Cerebellar nuclear complex (tissue), 1 donor: Measurements from ENCODE around the gene STRA6.
"Not testable (repeated sequence)": the region's sequence is repeated elsewhere in the genome, so short reads cannot be mapped to it uniquely, and the experiment has no call there.

Source experiments
- DNase-seq, 2 experiments: peaks; one replicate each; lab custom pipeline; 2025; lab: John Stamatoyannopoulos, UW

STRA6 gene

GRCh38 chr15:74162195-74162536 lies 40.4 kb downstream of the STRA6 start:
- not testable (repeated sequence) for DNase-seq

GRCh38 chr15:74160390-74160789 lies 42.2 kb downstream of the STRA6 start:
- not testable (repeated sequence) for DNase-seq

DNA sequence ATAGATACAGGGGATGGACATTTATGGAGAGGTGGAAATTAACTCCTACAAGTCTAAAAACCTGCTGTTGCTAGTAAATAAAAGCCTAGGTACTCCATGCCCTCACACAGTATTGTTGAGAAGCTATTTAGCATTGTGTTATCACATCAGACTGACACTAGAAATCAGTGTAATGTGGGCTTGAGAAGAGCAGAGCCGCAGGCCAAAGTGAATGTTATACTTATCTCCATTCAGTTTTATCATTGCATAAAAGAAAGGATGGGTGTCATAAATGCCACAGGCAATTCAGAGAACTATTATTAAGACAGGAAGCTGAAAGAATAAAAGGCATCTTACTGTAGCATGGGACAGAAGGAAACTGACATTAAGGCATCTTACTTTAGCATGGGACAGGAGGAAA lies 42.8 kb downstream of the STRA6 start:
- DNase-seq, result no peak

GRCh38 chr15:74158855-74159650 lies 43.5 kb downstream of the STRA6 start:
- no peak for DNase-seq

DNA sequence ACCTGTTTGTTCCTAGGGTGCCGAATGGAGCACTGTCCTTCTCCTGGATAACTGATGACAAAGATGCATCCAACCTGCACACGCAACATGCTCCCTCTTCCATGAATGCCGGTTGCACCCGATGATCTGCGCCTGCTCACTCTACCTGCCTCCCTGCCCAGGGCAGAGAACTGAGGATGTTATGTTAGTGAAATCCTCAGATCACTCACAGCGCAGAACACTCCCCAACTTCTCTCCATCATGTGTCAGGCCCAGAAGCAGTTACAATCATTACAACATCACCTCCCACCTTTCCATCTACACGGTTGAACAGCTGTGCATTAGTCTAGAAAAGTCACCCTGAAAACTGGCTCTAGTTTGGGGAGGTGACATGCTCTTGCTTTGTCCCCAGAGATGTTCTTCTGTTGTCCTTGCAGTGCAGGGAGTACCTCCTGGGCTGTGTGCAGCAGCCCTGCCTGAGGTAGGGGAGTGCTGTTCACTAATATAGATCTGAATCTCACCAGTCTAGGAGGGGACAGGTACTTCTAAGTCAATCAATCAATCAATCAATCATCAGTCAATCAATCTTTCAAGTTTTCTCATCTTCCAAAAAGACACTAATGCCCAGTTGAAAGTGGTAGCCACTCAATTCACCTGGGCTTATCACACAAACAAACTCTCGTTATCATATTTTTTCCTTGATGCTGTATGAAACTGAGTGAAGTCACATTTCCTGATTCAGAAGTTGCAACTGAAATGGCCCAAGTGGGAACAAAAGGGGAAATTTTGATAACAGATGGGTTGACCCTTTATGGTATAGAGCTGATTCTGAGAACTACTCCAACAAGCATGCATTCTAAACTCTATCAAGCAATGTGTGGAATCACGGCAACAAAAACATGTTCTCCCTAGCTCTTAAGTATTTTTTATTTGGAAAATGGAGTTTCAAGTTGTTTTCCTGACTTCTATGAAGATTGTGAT lies 44.4 kb downstream of the STRA6 start:
- DNase-seq, result no peak

DNA sequence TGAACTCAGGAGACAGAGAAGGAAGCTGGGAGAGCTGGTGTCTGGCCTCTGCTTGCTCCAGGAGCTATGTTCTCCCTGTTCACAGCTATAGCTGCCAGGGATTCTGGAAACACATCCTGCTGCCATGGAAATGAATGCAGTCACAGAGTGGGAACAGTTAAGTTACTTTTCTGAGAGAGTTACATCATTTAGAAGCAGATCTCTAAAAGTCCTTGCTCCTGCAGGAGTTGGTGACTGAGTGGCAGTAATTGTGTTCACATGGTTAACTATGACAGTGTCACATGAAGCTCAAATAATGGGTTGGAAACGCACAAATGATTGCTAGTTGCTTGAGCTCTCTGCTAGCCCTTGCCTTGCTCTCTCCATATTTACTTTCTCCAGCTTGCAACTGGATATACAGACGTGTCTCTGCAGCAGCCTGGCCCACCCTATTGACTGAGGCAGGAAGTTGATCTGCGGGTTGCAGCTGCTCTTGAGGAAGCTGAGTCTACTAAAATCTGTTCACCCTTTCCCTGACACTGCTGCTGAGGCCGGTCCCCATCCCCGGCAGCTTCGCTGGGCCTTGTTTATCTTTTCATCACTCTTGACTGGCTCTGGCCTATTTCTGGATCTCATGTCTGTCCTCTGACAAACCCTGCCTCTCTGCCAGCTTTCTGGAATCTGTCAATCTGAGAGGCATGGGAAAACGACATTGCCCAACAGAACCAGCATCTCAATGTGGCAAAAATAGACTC lies 45.7 kb downstream of the STRA6 start:
- DNase-seq, result no peak

- DNase-seq, result no peak
These were observed 46.7 kb downstream of the STRA6 start for GRCh38 chr15:74155766-74156417.

DNA sequence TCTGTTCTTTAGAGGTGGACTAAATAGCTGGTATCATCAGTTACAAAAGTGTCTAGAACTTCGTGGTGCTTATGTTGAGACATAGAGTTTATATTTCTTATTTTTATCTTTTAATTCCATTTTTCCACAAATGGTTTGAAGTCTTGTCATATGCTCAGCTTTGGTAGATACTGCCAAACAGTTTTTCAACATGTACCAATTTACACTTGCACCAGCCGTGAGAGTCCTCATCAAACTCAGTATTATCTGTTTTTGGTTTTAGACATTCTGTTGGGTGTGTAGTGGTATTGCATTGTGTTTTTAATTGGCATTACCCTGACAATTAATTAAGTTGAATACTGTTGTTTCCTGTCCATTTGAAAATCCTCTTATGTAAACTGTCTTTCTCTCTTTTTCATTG lies 55.5 kb downstream of the STRA6 start:
- DNase-seq, result no peak

DNA sequence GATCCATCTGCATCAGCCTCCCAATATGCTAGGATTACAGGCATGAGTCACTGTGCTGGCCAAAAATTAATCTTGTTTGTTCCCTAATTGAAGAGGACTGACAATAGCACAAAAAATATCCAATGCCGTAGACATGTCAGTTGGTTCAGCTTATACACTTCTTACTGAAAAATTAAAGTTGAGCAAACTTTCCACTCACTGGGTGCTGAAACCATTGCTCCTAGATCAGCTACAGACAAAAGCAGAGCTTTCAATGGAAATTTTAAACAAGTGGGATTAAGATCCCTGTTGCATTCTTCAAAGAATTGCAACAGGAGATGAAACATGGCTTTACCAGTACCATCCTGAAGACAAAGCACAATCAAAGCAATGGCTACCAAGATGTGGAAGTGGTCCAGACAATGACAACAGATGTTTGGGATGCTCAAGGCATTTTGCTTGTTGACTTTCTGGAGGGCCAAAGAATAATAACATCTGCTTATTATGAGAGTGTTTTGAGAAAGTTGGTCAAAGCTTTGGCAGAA lies 56.2 kb downstream of the STRA6 start:
- DNase-seq, result no peak

GRCh38 chr15:74144153-74144775 lies 58.3 kb downstream of the STRA6 start:
- no peak for DNase-seq

GRCh38 chr15:74141591-74141990 lies 61.0 kb downstream of the STRA6 start:
- DNase-seq, result no peak

- no peak for DNase-seq
These were observed 63.9 kb downstream of the STRA6 start for GRCh38 chr15:74138642-74139041.

DNA sequence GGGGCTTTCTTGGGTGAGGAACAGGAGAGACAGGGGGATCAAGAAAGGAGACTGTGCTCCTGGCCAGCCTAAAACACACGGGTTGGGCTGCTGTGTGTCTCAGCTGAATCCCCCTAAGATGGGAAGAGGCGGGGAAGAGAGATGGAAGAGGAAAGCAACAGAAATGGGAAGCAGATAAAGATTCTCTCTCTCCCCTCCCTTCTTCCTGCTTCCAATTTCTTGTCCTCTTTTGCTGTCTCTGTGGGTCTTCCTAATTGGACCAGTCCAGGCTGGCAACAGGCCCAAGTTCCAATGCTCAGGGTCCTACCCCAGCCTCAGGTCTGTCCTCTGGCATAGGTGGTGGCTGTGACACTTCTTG lies 65.1 kb downstream of the STRA6 start:
- DNase-seq, result no peak

DNA sequence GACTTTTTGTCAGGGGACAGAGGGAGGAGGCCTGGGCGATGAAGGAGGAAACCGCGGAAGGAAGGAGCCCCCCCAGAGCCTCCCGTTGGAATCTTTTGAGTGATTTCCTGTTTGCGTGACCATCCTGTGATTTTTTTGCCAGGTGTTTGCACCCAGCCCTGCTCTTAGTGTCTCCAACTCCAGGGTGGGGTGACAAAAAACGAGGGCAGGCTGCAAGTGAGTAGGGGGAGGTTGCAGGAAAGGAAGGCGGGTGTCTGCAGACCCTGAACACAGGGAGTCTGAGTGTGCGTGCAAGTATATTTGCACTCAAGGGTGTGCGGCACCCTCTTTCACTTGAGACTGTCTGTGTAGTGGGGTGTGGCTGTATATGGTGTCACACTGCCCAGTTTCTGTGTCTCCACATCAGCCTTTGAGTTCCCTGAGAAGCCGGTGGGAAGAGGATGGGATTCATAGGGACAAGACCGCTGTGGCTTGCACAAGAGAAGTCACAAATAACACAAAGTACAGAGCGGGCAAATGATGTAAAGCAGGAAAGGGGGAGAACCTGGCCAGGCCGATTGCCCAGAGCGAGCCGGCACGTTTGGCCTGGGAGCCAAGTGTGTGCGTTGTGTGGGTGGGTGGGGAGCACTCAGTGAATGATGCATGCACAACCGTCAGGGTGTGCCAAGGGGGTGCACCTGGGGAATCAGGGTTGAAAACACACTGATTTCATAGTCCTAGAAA lies 65.6 kb downstream of the STRA6 start:
- DNase-seq, result no peak

GRCh38 chr15:74136540-74136813 lies 66.1 kb downstream of the STRA6 start:
- no peak for DNase-seq

DNA sequence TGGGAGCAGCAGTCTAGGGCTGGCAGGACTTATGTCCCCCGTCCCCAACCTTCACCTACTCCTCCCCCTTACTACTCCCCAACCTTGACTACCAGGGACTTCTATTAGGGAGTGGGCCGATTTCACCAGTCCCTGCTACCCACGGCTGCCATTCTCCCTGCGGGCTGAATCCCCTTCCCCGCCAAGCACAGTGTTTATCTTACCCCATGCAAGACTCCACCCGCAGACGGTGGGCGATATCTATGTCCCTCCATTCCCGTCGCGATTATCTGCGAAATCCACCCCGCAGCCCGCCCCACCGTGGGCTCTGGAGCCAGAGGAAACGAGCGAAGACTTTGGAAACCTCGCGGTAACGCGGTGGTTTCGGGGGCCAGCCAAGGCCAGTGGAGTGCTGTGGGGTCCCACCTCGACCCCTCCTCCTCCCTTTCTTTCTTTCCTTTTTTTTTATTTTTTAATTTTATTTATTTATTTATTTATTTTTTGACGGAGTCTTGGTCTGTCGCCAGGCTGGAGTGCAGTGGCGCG lies 67.5 kb downstream of the STRA6 start:
- DNase-seq, result no peak

GRCh38 chr15:74134387-74135027 lies 68.1 kb downstream of the STRA6 start:
- no peak for DNase-seq

DNA sequence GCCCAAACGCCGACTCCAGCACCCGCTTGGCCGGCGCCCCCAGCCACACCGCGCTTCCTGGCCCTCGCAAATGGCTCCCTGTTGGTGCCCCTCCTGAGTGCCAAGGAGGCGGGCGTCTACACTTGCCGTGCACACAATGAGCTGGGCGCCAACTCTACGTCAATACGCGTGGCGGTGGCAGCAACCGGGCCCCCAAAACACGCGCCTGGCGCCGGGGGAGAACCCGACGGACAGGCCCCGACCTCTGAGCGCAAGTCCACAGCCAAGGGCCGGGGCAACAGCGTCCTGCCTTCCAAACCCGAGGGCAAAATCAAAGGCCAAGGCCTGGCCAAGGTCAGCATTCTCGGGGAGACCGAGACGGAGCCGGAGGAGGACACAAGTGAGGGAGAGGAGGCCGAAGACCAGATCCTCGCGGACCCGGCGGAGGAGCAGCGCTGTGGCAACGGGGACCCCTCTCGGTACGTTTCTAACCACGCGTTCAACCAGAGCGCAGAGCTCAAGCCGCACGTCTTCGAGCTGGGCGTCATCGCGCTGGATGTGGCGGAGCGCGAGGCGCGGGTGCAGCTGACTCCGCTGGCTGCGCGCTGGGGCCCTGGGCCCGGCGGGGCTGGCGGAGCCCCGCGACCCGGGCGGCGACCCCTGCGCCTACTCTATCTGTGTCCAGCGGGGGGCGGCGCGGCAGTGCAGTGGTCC lies 68.7 kb downstream of the STRA6 start:
- DNase-seq, result no peak
